GM12878 (cell line): ENCODE data around the gene KCNQ1. TPM values are rescaled to one million over a fixed set of nuclear protein-coding genes. Genes with fewer than 3 reads are reported as not detected.

Experiments used
- ATAC-seq: fragments of 200-7000 bp; cut with Tn5 transposase; 3 replicates; pipeline ENCODE4 v1.9.1; 2020; ENCODE audit warnings: mild to moderate bottlenecking, moderate library complexity
- BruUV-seq: library from RNA; stranded (reverse); fragments of 400-500 nt; replicated peaks from 2 replicates; lab custom pipeline; 2021; lab: Mats Ljungman, UMichigan
- CTCF ChIA-PET: fragments of 300-600 bp; sonication (Branson Sonifier 250); formaldehyde crosslinking; extraction: SDS; loops from one replicate; lab custom pipeline; 2021; ENCODE audit warnings: inconsistent platforms; lab: Yijun Ruan, JAX
- POLR2A ChIA-PET: fragments of 350-600 bp; formaldehyde crosslinking; extraction: SDS; loops from one replicate; lab custom pipeline; 2021; ENCODE audit warnings: inconsistent platforms; lab: Charles Lee
- RAD21 ChIA-PET: fragments of 300-600 bp; sonication (Branson Sonifier 250); formaldehyde crosslinking; loops from one replicate; lab custom pipeline; 2023; ENCODE audit warnings: antibody characterized with exemption; ENCODE audit not compliant: unreplicated experiment; lab: Charles Lee
- SMC1A ChIA-PET: fragments of 300-600 bp; sonication (Branson Sonifier 250); formaldehyde crosslinking; loops from one replicate; lab custom pipeline; 2023; ENCODE audit not compliant: unreplicated experiment, uncharacterized antibody; lab: Charles Lee
- DNase-seq: peaks from one replicate; pipeline ENCODE4 v3.0.0-alpha.2; 2011; ENCODE audit warnings: low read depth, low spot score
- FAIRE-seq: peaks from 3 replicates; lab custom pipeline; 2011; peaks lifted over from hg19 to GRCh38; lab: Jason Lieb, UNC
- H2AFZ ChIP-seq: 2 replicates; pipeline ENCODE4 v1.6.0; 2011; ENCODE audit warnings: low read depth, low read length, control low read depth; ENCODE audit not compliant: control insufficient read depth
- H3K27ac ChIP-seq: 2 replicates; pipeline ENCODE4 v1.5.1; 2011; ENCODE audit warnings: control low read depth; ENCODE audit not compliant: control insufficient read depth, insufficient read depth
- H3K27me3 ChIP-seq, 2 experiments: replicated peaks in 1 of 2; 2 replicates each; pipeline versions ENCODE4 v1.6.0 to v1.6.1; 2011; ENCODE audit warnings: low read length in 1 of 2; ENCODE audit not compliant: control insufficient read depth in 2 of 2, insufficient read depth in 2 of 2
- H3K36me3 ChIP-seq, 2 experiments: 2 replicates each; pipeline ENCODE4 v1.5.1; 2011; ENCODE audit warnings: low read length in 1 of 2; ENCODE audit not compliant: control insufficient read depth in 2 of 2, insufficient read depth in 2 of 2
- H3K4me1 ChIP-seq: 2 replicates; pipeline ENCODE4 v1.6.1; 2011; ENCODE audit warnings: mild to moderate bottlenecking, low read length, moderate library complexity, mixed read lengths; ENCODE audit not compliant: control insufficient read depth, insufficient read depth
- H3K4me2 ChIP-seq: 2 replicates; pipeline ENCODE4 v1.6.0; 2011; ENCODE audit warnings: control low read depth; ENCODE audit not compliant: control insufficient read depth, insufficient read depth
- H3K4me3 ChIP-seq: fragments of 200-600 bp; sonication (generic); 2 replicates; pipeline ENCODE4 v1.5.1; 2016
- H3K79me2 ChIP-seq: 2 replicates; pipeline ENCODE4 v1.6.0; 2011; ENCODE audit warnings: low read length; ENCODE audit not compliant: control insufficient read depth, insufficient read depth
- H3K9ac ChIP-seq: 2 replicates; pipeline ENCODE4 v1.8.0; 2011; ENCODE audit warnings: low read length, control low read depth, mixed read lengths; ENCODE audit not compliant: control insufficient read depth, insufficient read depth
- H3K9me3 ChIP-seq: replicated peaks from 3 replicates; pipeline ENCODE4 v1.5.1; 2011; ENCODE audit warnings: mild to moderate bottlenecking, low read length; ENCODE audit not compliant: control insufficient read depth, insufficient read depth
- H4K20me1 ChIP-seq: 2 replicates; pipeline ENCODE4 v1.6.0; 2011; ENCODE audit not compliant: control insufficient read depth, insufficient read depth
- MYB ChIP-seq: fragments of 150-350 bp; IDR thresholded peaks from 2 replicates; pipeline ENCODE4 v1.6.1; 2014; ENCODE audit warnings: mild to moderate bottlenecking, low read depth, low read length, borderline replicate concordance
- PAX5 ChIP-seq: IDR thresholded peaks from 2 replicates; pipeline ENCODE4 v1.6.1; 2011; ENCODE audit warnings: low read depth, low read length, borderline replicate concordance
- POU2F2 ChIP-seq: IDR thresholded peaks from 3 replicates; pipeline ENCODE4 v1.6.1; 2011; ENCODE audit warnings: low read depth, mild to moderate bottlenecking, low read length, borderline replicate concordance
- SP1 ChIP-seq: IDR thresholded peaks from one replicate; pipeline ENCODE4 v1.6.1; 2011; ENCODE audit warnings: low read depth, low read length
- TAF1 ChIP-seq: IDR thresholded peaks from 2 replicates; pipeline ENCODE4 v1.6.1; 2011; ENCODE audit warnings: mild to moderate bottlenecking, low read depth, low read length, borderline replicate concordance
- WGBS: methylation state at CpG from one replicate; pipeline ENCODE4 v1.1.6; 2016; ENCODE audit warnings: low lambda C conversion rate; ENCODE audit not compliant: insufficient replicate concordance, insufficient coverage; ENCODE audit errors: missing lambda C conversion rate; 5-methylcytosine and 5-hydroxymethylcytosine counted together
- in situ Hi-C: fragments of 300-500 bp; cut with MboI; formaldehyde crosslinking; loops from 9 replicates; pipeline ENCODE4 v1.14.3; 2018; ENCODE audit warnings: mixed read lengths
- intact Hi-C: fragments of 100-400 bp; cut with micrococcal nuclease; formaldehyde crosslinking; loops from one replicate; pipeline ENCODE4 v1.14.2; 2022; ENCODE audit not compliant: unreplicated experiment
- polyA plus RNA-seq, 11 experiments: library from polyadenylated mRNA; depleted of rRNA in 4 of 11; unstranded in 6 of 11; stranded (reverse) in 5 of 11; fragments of >200 nt; fragmentation: Nextera tagmentation in 4 of 11; fragmentation: Illumina TruSeq in 1 of 11; extraction: Ambion mirVana in 4 of 11; extraction: Trizol in 1 of 11; gene quantifications; 1 replicate in 1 of 11; 2 replicates in 10 of 11; pipeline versions ENCODE4 v1.2.1 to v1.2.3, GENCODE V29; 2011 to 2016; ENCODE audit warnings: inconsistent platforms in 2 of 11, missing spikeins in 2 of 11, low read depth in 1 of 11
- total RNA-seq, 4 experiments: library from RNA; depleted of rRNA in 3 of 4; stranded (reverse); fragments of >200 nt in 3 of 4; fragmentation: Illumina TruSeq in 1 of 4; extraction: Trizol in 1 of 4; gene quantifications; 2 replicates each; pipeline versions ENCODE4 v1.2.1 to v1.2.3, GENCODE V29; 2013 to 2021
- TF ChIP-seq, protein P1 (sequence below): fragments of 450-650 bp; IDR thresholded peaks from 2 replicates; pipeline ENCODE4 v1.6.1; 2017; ENCODE audit warnings: antibody characterized with exemption, mild to moderate bottlenecking, moderate library complexity
- TF ChIP-seq, protein P2 (sequence below): IDR thresholded peaks from 2 replicates; pipeline ENCODE4 v1.6.1; 2012; ENCODE audit warnings: low read depth, low read length, improper control_type of control experiment
- TF ChIP-seq, protein P3 (sequence below): fragments of 450-650 bp; formaldehyde crosslinking; IDR thresholded peaks from 2 replicates; pipeline ENCODE4 v1.5.0; 2022; ENCODE audit warnings: mild to moderate bottlenecking, missing genetic modification characterization
- TF ChIP-seq, protein P4 (sequence below): fragments of 450-650 bp; IDR thresholded peaks from 2 replicates; pipeline ENCODE4 v1.6.1; 2018; ENCODE audit warnings: mild to moderate bottlenecking, low read depth, moderate library complexity; ENCODE audit not compliant: partially characterized antibody
- TF ChIP-seq, protein P5 (sequence below): IDR thresholded peaks from 2 replicates; pipeline ENCODE4 v1.6.1; 2011; ENCODE audit warnings: borderline replicate concordance, low read depth, mild to moderate bottlenecking, moderate library complexity, mixed read lengths, low read length; ENCODE audit not compliant: insufficient read depth; ENCODE audit errors: extremely low read length

The KCNQ1 gene
- total and polyA plus RNA-seq, 10 of the 15 experiments (the other 5 are each of a cell fraction or from before 2014, with no cell fraction given) = 0.03 to 0.15 (median 0.12) TPM; not detected in 7

DNA sequence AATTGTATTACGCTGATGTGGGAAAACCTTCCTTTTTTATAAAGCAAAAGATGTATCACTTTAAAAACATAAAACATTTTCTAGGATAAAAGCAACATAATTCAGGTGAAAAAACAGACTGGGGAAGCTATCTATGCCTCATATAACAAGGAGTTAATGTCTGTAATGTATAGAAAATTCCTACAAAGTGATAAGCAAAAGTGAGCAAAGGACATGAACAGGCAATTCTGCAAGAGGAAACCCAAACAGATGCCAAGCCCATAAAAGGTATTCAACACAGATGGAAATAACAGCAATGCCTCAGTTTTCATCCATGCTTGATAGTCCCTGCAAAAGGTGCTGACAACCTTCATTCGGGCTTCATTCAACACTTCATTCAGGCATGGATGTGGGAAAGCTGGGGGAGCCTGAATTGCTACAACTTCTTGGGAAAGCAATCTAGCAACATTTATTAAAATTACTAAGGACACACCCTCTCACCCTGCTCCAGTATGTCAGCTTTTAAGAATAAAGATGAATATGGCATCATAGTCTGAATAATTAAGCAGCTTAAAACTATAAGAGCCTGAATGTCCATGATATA, 215.6 kb downstream of the KCNQ1 start:
- WGBS = 65% methylated on average over 2 of the region's 2 CpGs
- H3K27me3 ChIP-seq = no peaks in the 10 kb centered on the region
- no peak for TF ChIP-seq POU2F2
- no peak for TF ChIP-seq PAX5
- TF ChIP-seq, protein P1, sequence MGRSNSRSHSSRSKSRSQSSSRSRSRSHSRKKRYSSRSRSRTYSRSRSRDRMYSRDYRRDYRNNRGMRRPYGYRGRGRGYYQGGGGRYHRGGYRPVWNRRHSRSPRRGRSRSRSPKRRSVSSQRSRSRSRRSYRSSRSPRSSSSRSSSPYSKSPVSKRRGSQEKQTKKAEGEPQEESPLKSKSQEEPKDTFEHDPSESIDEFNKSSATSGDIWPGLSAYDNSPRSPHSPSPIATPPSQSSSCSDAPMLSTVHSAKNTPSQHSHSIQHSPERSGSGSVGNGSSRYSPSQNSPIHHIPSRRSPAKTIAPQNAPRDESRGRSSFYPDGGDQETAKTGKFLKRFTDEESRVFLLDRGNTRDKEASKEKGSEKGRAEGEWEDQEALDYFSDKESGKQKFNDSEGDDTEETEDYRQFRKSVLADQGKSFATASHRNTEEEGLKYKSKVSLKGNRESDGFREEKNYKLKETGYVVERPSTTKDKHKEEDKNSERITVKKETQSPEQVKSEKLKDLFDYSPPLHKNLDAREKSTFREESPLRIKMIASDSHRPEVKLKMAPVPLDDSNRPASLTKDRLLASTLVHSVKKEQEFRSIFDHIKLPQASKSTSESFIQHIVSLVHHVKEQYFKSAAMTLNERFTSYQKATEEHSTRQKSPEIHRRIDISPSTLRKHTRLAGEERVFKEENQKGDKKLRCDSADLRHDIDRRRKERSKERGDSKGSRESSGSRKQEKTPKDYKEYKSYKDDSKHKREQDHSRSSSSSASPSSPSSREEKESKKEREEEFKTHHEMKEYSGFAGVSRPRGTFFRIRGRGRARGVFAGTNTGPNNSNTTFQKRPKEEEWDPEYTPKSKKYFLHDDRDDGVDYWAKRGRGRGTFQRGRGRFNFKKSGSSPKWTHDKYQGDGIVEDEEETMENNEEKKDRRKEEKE = no peak
- no peak for TF ChIP-seq MYB
- TF ChIP-seq, protein P2, sequence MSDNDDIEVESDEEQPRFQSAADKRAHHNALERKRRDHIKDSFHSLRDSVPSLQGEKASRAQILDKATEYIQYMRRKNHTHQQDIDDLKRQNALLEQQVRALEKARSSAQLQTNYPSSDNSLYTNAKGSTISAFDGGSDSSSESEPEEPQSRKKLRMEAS = no peak
- no peak for TF ChIP-seq SP1
- TF ChIP-seq, protein P3, sequence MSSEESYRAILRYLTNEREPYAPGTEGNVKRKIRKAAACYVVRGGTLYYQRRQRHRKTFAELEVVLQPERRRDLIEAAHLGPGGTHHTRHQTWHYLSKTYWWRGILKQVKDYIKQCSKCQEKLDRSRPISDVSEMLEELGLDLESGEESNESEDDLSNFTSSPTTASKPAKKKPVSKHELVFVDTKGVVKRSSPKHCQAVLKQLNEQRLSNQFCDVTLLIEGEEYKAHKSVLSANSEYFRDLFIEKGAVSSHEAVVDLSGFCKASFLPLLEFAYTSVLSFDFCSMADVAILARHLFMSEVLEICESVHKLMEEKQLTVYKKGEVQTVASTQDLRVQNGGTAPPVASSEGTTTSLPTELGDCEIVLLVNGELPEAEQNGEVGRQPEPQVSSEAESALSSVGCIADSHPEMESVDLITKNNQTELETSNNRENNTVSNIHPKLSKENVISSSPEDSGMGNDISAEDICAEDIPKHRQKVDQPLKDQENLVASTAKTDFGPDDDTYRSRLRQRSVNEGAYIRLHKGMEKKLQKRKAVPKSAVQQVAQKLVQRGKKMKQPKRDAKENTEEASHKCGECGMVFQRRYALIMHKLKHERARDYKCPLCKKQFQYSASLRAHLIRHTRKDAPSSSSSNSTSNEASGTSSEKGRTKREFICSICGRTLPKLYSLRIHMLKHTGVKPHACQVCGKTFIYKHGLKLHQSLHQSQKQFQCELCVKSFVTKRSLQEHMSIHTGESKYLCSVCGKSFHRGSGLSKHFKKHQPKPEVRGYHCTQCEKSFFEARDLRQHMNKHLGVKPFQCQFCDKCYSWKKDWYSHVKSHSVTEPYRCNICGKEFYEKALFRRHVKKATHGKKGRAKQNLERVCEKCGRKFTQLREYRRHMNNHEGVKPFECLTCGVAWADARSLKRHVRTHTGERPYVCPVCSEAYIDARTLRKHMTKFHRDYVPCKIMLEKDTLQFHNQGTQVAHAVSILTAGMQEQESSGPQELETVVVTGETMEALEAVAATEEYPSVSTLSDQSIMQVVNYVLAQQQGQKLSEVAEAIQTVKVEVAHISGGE (CRISPR knock-in tag) = no peak
- TF ChIP-seq, protein P4, sequence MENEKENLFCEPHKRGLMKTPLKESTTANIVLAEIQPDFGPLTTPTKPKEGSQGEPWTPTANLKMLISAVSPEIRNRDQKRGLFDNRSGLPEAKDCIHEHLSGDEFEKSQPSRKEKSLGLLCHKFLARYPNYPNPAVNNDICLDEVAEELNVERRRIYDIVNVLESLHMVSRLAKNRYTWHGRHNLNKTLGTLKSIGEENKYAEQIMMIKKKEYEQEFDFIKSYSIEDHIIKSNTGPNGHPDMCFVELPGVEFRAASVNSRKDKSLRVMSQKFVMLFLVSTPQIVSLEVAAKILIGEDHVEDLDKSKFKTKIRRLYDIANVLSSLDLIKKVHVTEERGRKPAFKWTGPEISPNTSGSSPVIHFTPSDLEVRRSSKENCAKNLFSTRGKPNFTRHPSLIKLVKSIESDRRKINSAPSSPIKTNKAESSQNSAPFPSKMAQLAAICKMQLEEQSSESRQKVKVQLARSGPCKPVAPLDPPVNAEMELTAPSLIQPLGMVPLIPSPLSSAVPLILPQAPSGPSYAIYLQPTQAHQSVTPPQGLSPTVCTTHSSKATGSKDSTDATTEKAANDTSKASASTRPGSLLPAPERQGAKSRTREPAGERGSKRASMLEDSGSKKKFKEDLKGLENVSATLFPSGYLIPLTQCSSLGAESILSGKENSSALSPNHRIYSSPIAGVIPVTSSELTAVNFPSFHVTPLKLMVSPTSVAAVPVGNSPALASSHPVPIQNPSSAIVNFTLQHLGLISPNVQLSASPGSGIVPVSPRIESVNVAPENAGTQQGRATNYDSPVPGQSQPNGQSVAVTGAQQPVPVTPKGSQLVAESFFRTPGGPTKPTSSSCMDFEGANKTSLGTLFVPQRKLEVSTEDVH = no peak
- no peak for TF ChIP-seq TAF1
- TF ChIP-seq, protein P5, sequence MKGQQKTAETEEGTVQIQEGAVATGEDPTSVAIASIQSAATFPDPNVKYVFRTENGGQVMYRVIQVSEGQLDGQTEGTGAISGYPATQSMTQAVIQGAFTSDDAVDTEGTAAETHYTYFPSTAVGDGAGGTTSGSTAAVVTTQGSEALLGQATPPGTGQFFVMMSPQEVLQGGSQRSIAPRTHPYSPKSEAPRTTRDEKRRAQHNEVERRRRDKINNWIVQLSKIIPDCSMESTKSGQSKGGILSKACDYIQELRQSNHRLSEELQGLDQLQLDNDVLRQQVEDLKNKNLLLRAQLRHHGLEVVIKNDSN = no peak

More for the DNA sequence above, 215.6 kb downstream of the KCNQ1 start:
- ATAC-seq (no peak), FAIRE-seq (no peak), DNase-seq (no peak)
- SMC1A ChIA-PET = no interaction called here
- Histone ChIP-seq H3K36me3 (no peaks in the 10 kb centered on the region), H2AFZ (no peak overlapping the region), H4K20me1 (no peaks in the 10 kb centered on the region), H3K9ac (no peak overlapping the region), H3K27ac (no peak overlapping the region), H3K4me1 (no peaks in the 10 kb centered on the region), H3K9me3 (peaks cover 9% of the 10 kb centered on the region; the same call in 2 of the 3 replicates), H3K4me3 (no peak overlapping the region), H3K79me2 (no peaks in the 10 kb centered on the region), H3K4me2 (no peak overlapping the region)
- RAD21 ChIA-PET = no interaction called here
- in situ Hi-C loops (no loop called here), intact Hi-C loops (no loop called here)
- POLR2A ChIA-PET = no interaction called here
- no TSS peak for BruUV-seq
- CTCF ChIA-PET = no interaction called here
